GM19023 (cell line): Measurements from ENCODE around the gene IP6K2.
"Not testable (repeated sequence)": the region's sequence is repeated elsewhere in the genome, so short reads cannot be mapped to it uniquely, and the experiment has no call there.

Experiments
- ATAC-seq: cut with Tn5 transposase; IDR thresholded peaks from one replicate; pipeline ENCODE4 v1.9.1; 2021; ENCODE audit warnings: mild to moderate bottlenecking, moderate library complexity; ENCODE audit not compliant: unreplicated experiment

Gene IP6K2

GRCh38 chr3:48733752-48734518 is 16.9 kb upstream of the IP6K2 start:
- not testable (repeated sequence) for ATAC-seq

DNA sequence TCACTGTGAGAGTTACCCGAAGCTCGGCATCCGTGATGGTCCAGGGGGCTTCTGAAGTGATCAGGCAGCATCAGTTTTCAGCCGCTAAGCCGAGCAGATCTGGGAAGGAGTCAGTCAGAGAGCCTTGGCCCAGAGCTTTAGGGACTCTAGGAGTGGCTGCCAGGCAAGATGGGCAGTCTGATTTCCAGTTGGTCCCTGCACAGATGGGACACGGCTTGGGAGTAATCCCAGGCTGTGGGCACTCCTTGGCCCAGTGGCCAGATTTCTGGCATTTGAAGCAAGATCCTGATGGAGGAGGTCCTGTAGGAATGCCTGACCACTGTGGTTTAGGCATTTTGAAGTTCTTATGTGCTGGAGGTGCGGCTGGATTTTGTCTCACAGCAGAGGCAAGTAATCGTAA is 10.5 kb upstream of the IP6K2 start:
- no peak for ATAC-seq

GRCh38 chr3:48725185-48725855 is 8.3 kb upstream of the IP6K2 start:
- not testable (repeated sequence) for ATAC-seq

DNA sequence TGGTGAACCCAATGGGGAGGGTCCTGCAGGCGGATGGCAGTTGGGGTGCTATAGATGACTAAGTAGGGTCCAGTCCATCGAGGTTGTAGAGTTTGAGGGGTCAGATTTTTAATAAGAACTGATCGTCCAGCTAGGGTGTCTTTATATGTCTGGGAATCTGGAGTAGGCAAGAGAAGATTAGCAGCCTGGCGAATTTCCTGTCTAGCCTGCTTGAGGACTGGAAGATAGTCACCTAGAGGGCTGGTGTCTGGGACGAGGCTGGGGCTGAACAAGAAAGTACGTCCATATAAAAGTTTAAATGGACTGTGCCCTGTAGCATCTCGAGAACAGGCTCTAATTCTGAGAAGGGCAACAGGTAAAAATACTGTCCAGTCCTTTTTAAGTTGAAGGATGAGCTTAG is 6.7 kb upstream of the IP6K2 start:
- no peak for ATAC-seq

- ATAC-seq = not testable (repeated sequence)
These were observed 6.3 kb upstream of the IP6K2 start for GRCh38 chr3:48723293-48723692.

DNA sequence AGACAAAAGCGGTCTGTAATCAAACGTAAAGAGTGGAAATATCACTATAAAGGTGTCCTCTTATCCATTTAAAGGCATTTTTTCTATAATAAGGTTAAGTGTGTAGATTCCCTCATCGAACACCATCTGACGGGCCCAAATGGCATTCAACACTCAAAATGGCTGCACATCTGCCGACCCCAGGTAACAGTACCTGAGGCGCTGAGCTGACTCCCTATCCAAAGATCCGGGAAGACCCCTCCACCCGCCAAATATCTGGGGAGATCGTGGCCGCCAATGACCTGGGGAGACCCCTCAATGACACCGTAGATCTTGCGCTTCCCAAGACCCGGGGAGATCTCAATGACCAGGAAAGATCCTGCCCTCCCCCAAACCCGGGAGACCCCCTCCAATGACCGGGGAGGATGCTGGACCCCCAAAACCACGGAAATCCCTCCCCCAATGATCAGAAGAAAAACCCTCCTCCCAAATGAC is 476 bp downstream of the IP6K2 start:
- ATAC-seq = no peak

GRCh38 chr3:48715174-48715800 is 1.7 kb downstream of the IP6K2 start:
- ATAC-seq = no peak

- no peak for ATAC-seq
These were observed 5.3 kb downstream of the IP6K2 start for GRCh38 chr3:48711727-48712126.

GRCh38 chr3:48709051-48709461 is 8.0 kb downstream of the IP6K2 start:
- no peak for ATAC-seq

GRCh38 chr3:48708481-48708889 is 8.5 kb downstream of the IP6K2 start:
- ATAC-seq = no peak

GRCh38 chr3:48707157-48707556 is 9.9 kb downstream of the IP6K2 start:
- no peak for ATAC-seq

DNA sequence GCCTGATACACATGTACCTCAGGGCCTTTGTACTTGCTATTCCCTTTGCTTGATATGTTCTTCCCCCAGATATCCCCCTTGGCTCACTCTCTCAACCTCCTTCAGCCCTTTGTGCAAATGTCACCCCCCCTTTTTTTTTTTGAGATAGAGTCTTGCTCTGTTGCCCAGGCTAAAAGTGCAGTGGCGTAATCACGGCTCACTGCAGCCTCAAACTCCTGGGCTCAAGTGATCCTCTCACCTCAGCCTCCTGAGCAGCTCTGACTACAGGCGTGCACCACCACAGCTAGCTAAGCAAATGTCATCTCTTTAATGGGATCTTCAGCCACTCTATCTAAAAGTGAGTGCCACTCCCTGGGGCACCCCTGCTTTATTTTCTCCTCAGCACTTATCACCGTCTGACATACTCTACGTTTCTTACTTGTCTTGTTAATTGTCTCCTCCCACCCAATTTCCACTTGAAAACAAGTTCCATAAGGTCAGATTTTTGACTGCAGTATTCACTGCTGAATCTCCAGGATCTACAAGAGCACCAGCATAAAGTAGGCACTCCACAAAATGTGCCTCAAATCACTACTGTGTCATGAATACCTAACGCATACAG is 14.6 kb downstream of the IP6K2 start:
- no peak for ATAC-seq

- ATAC-seq = no peak
These were observed 16.2 kb downstream of the IP6K2 start for GRCh38 chr3:48700731-48701405.

GRCh38 chr3:48698891-48699290 is 18.1 kb downstream of the IP6K2 start:
- ATAC-seq = no peak

DNA sequence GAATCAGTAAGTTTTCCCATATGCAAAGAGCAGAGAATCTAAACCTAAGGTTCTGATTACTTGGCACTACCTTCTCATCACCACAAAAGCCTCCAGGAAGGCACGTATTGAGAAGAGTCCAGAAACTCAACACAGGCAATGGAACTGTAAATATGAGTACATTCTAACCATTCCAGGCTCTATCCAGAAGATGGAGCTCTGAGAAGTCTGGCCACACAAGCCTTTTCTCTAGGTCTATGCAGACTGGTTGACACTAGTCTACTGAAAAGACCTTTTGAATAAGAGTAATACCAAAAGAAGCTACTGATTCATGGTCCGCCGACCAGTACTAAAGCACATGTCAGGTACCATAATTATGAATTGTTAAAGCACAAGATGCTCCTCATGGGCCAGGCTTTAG is 19.1 kb downstream of the IP6K2 start:
- ATAC-seq = no peak

- no peak for ATAC-seq
These were observed 20.4 kb downstream of the IP6K2 start for GRCh38 chr3:48696601-48697000.

- no peak for ATAC-seq
These were observed 20.9 kb downstream of the IP6K2 start for GRCh38 chr3:48696156-48696555.

DNA sequence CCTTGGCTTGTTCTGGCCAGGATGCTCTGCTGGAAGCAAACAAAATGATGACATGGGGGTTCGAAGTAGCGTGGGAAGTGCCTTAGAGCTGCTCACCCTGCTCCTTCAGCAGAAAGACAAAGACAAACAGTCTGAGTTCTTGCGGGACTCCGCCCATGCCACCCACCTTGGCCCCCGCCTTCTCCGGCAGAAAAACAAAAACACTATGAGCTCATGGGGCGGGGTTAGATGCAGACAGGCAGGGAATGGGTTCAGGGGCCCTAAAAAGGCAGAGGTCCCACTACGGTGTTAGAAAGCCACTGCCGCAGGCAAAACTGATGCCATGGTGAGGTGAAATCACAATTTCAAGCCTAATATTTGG is 21.6 kb downstream of the IP6K2 start:
- no peak for ATAC-seq

- ATAC-seq = no peak
These were observed 22.2 kb downstream of the IP6K2 start for GRCh38 chr3:48694610-48695392.

GRCh38 chr3:48693826-48694225 is 23.2 kb downstream of the IP6K2 start:
- no peak for ATAC-seq
